Kidney epithelial cell (primary cell): ENCODE measurements around the gene UBE3B. TPM values are rescaled to one million over a fixed set of nuclear protein-coding genes. Genes with fewer than 3 reads are reported as not detected.
A peak's percentile ranks its signal among the peaks of the same experiment; 100 is the strongest.

Experiments used
- DNase-seq: peaks from one replicate; pipeline ENCODE4 v3.0.0-alpha.2; 2010; ENCODE audit warnings: low read depth
- H3K27me3 ChIP-seq: 2 replicates; pipeline ENCODE4 v1.6.0; 2011; ENCODE audit warnings: low read length; ENCODE audit not compliant: control insufficient read depth, insufficient read depth
- H3K36me3 ChIP-seq: 2 replicates; pipeline ENCODE4 v1.5.1; 2011; ENCODE audit warnings: low read length; ENCODE audit not compliant: control insufficient read depth, insufficient read depth
- H3K4me3 ChIP-seq: 2 replicates; pipeline ENCODE4 v1.5.1; 2011; ENCODE audit warnings: low read depth, mild to moderate bottlenecking, control low read depth, low read length
- total RNA-seq: library from RNA; depleted of rRNA; stranded (reverse); fragments of >200 nt; gene quantifications from 2 replicates; pipeline ENCODE4 v1.2.3, GENCODE V29; 2015
- TF ChIP-seq, protein P1 (sequence below): IDR thresholded peaks from 2 replicates; pipeline ENCODE4 v1.5.1; 2011; ENCODE audit warnings: mild to moderate bottlenecking, moderate library complexity, low read length, control low read depth, inconsistent platforms; ENCODE audit not compliant: insufficient read depth, poor library complexity, severe bottlenecking

Gene UBE3B
- total RNA-seq, 1 donor from 2014 or later: 38.3 TPM

DNA sequence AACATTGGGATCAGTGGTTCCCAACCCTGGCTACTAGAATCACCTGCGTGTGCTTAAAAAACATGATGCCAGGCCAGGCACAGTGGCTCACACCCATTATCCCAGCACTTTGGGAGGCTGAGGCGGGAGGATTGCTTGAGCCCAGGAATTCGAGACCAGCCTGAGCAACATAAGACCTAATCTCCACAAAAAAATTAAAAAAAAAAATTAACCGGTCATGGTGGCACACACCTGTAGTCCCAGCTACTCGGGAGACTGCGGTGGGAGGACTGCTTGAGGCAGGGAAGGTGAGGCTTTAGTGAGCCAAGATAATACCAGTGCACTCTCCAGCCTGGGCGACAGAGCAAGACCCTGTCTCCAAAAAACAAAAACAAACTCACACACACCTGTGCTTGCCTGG is 2.3 kb upstream of the UBE3B start:
- DNase-seq: no peak
- H3K27me3 ChIP-seq: no peaks in the 10 kb centered on the region
- no peak overlapping the region for H3K4me3 ChIP-seq
- TF ChIP-seq, protein P1, sequence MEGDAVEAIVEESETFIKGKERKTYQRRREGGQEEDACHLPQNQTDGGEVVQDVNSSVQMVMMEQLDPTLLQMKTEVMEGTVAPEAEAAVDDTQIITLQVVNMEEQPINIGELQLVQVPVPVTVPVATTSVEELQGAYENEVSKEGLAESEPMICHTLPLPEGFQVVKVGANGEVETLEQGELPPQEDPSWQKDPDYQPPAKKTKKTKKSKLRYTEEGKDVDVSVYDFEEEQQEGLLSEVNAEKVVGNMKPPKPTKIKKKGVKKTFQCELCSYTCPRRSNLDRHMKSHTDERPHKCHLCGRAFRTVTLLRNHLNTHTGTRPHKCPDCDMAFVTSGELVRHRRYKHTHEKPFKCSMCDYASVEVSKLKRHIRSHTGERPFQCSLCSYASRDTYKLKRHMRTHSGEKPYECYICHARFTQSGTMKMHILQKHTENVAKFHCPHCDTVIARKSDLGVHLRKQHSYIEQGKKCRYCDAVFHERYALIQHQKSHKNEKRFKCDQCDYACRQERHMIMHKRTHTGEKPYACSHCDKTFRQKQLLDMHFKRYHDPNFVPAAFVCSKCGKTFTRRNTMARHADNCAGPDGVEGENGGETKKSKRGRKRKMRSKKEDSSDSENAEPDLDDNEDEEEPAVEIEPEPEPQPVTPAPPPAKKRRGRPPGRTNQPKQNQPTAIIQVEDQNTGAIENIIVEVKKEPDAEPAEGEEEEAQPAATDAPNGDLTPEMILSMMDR: no peak
- no peaks in the 10 kb centered on the region for H3K36me3 ChIP-seq

DNA sequence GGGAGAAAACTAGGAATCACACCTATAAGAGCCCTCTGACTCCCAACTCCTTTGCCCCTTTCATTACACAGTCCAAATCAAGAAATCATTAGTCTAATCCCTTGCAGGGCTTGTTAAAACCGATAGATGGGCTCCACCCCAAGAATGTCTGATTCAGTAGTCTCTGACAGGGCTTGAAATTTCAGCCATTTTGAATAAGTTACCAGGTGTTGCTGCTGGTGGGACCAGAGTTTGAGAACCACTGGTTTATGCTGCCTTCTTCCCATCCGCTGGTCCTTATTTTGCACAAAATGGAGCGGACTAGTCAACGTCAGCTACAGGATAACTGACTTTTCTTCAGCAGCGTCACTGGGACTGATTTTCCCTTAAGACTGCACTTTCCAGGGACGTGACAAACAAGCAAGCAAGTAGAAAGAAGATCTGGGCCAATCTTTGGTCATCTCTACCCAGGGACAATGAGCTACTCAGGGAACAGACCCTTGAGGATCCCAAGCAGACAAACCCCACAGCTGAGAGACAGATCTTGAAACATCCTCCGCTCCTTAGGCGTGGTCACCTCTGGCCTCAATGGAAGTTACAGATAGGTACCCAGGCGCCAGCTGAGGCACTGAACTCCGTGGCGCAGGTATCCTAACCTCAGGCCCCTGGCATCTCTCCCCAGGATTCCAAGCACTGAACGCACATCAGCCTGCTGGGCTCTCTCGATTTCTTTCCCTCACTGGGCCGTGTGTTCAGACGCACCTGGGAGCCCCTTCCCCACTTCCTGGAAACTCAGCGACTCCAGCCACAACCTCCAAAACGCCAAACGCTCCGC is 1.2 kb upstream of the UBE3B start:
- H3K4me3 ChIP-seq: peak overlapping the region; percentile 69
- TF ChIP-seq, protein P1: no peak
- DNase-seq: no peak
- no peaks in the 10 kb centered on the region for H3K27me3 ChIP-seq
- no peaks in the 10 kb centered on the region for H3K36me3 ChIP-seq

DNA sequence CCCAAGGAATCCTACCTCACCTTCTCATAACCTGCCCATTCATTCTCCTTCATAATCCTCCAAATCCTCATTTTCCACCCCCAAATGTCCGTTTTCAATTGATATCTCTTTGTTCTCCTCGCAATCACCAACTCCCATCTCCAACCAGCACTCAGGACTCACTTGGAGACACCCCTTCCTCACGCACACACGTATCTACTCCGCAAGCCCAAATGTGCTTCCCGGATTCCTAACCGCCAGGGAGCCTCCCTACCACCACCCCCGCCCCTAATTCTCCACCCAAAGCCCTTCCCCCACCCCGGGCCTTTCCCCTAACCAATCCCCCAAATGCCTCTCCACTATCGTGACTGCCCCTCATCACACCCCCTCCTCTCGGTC is 638 bp upstream of the UBE3B start:
- TF ChIP-seq, protein P1: no peak
- no peak for DNase-seq
- no peaks in the 10 kb centered on the region for H3K27me3 ChIP-seq
- no peaks in the 10 kb centered on the region for H3K36me3 ChIP-seq
- H3K4me3 ChIP-seq: peak overlapping the region; percentile 69

- Histone ChIP-seq H3K4me3 (peak overlapping the region; percentile 69), H3K36me3 (no peaks in the 10 kb centered on the region), H3K27me3 (no peaks in the 10 kb centered on the region)
- TF ChIP-seq, protein P1: no peak
- DNase-seq: no peak
Measured at GRCh38 chr12:109477963-109478315, 505 bp downstream of the UBE3B start.

GRCh38 chr12:109479761-109480160 is 2.3 kb downstream of the UBE3B start:
- DNase-seq: no peak
- Histone ChIP-seq H3K27me3 (no peaks in the 10 kb centered on the region), H3K36me3 (no peaks in the 10 kb centered on the region), H3K4me3 (no peak overlapping the region)
- TF ChIP-seq, protein P1: no peak

GRCh38 chr12:109480356-109480755 is 2.9 kb downstream of the UBE3B start:
- TF ChIP-seq, protein P1: no peak
- Histone ChIP-seq H3K27me3 (no peaks in the 10 kb centered on the region), H3K4me3 (no peak overlapping the region), H3K36me3 (no peaks in the 10 kb centered on the region)
- DNase-seq: no peak
